ENCODE data around the gene LRRC8E. TPM values are rescaled to one million over a fixed set of nuclear protein-coding genes. Genes with fewer than 3 reads are reported as not detected.
A peak's percentile ranks its signal among the peaks of the same experiment; 100 is the strongest.

Gene LRRC8E
- total RNA-seq, 1 experiment from 2014 or later, result 18.1 TPM

DNA sequence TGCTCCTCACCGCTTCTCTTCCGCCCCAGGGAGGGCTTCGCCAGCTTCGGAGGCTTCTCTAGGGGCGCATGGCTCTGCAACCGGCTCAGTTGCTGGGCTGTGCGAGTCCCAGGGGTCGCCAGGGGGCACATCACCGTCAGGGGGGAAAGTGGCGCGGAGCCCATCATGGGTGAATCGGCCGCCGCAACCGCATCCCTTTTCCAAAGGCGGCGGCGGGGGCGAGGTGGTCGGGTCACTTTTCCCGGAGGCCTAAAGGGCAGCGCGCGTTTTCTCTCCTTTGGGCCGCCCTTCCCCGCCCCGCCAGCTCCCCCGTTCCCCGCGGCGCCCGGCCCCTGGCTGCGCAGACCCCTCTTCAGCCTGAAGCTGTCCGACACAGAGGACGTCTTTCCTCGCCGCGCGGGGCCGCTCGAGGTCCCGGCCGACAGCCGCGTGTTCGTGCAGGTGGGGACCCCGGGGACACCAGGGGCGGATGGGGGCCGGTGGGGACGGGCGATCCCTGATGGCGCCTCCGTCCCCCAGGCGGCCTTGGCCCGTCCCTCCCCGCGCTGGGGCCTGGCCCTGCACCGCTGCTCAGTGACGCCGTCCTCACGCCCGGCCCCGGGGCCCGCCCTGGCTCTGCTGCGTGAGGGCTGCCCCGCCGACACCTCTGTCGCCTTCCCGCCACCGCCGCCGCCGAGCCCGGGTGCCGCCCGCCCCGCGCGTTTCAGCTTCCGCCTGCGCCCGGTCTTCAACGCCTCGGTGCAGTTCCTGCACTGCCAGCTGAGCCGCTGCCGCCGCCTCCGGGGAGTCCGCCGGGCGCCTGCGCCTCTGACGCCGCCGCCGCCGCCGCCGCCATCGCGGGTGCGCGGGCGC is 28.0 kb downstream of the LRRC8E start (continued):
- TF ChIP-seq, protein P1, sequence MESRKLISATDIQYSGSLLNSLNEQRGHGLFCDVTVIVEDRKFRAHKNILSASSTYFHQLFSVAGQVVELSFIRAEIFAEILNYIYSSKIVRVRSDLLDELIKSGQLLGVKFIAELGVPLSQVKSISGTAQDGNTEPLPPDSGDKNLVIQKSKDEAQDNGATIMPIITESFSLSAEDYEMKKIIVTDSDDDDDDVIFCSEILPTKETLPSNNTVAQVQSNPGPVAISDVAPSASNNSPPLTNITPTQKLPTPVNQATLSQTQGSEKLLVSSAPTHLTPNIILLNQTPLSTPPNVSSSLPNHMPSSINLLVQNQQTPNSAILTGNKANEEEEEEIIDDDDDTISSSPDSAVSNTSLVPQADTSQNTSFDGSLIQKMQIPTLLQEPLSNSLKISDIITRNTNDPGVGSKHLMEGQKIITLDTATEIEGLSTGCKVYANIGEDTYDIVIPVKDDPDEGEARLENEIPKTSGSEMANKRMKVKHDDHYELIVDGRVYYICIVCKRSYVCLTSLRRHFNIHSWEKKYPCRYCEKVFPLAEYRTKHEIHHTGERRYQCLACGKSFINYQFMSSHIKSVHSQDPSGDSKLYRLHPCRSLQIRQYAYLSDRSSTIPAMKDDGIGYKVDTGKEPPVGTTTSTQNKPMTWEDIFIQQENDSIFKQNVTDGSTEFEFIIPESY (IDR thresholded peaks at IDR 0.05; ENCODE audit: extremely low read depth, insufficient replicate concordance, low read length), result no peak

DNA sequence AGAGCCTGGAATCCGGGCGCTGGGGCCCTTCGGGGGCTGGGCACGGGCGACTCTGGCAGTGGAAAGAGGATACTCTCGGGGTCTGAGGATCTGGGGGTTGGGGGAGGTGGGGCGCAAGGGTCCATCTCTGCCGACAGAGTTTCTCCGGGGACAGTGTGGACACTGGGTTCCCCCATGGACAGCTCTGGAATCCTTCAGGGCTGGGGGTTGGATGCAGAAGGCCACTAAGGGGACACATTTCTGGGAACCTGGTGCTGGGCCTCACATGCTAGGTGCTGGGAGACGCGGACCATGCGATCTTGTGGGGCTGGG is 28.6 kb downstream of the LRRC8E start:
- H3K4me2 ChIP-seq (ENCODE audit: low read length), result peak overlapping the region; percentile 91
- H3K9me2 ChIP-seq (ENCODE audit: insufficient read depth), result no peaks in the 10 kb centered on the region
- DNase-seq (ENCODE audit: low read depth, low spot score), result no peak
- no peaks in the 10 kb centered on the region for H4K20me1 ChIP-seq (ENCODE audit: insufficient read depth)
- H3K4me3 ChIP-seq (replicated peaks in 1 of 2; ENCODE audit: low read depth in 1 of 2, low read length in 2 of 2), result peak overlapping the region; percentile 66 to 74
- intact Hi-C loops (cut with micrococcal nuclease), result no loop called here
- H3K9ac ChIP-seq (ENCODE audit: low read length), result peak overlapping the region; percentile 89
- no peaks in the 10 kb centered on the region for H3K27me3 ChIP-seq (ENCODE audit: insufficient read depth, low read length)
- H3K27ac ChIP-seq (ENCODE audit: low read depth, low read length), result peak overlapping the region; percentile 89
- POLR2A ChIA-PET, result interaction anchor here (1.3 to 1.7 kb wide), 2 partner anchors 14 to 27 kb away, joined by 5 to 6 read pairs; partner anchors contain the start of genes MAP2K7 and TIMM44
- H3K79me2 ChIP-seq (ENCODE audit: insufficient read depth, low read length), result peaks cover 10% of the 10 kb centered on the region; the same call in 1 of the 2 replicates
- no peaks in the 10 kb centered on the region for H3K9me3 ChIP-seq (ENCODE audit: control insufficient read depth in 1 of 2, insufficient read depth in 1 of 2, low read depth in 1 of 2, low read length in 2 of 2)
- H2AFZ ChIP-seq (ENCODE audit: low read depth, low read length, poor library complexity, severe bottlenecking), result peak overlapping the region; percentile 14
- CTCF ChIA-PET, result interaction anchor here (1.0 to 1.3 kb wide), 2 partner anchors 13 to 86 kb away, joined by 4 to 6 read pairs; partner anchors contain the start of gene MAP2K7
- BruUV-seq (replicated peaks), result no TSS peak
- peaks cover 21 to 57% of the 10 kb centered on the region in 2 experiments; a peak in 3 of 4 replicates for H3K4me1 ChIP-seq (ENCODE audit: control insufficient read depth in 1 of 2, insufficient read depth in 2 of 2, low read length in 2 of 2)
- peaks cover 1 to 4% of the 10 kb centered on the region in 2 experiments; a peak in 3 of 4 replicates for H3K36me3 ChIP-seq (ENCODE audit: control insufficient read depth in 1 of 2, insufficient read depth in 2 of 2, low read length in 2 of 2)
- peak; percentile 0; the same call in 1 of the 2 replicates for ATAC-seq
- RAD21 ChIA-PET (ENCODE audit: low non-redundant PET in 1 of 2, low total read pairs in 2 of 2, uncharacterized antibody in 2 of 2, unreplicated experiment in 2 of 2), result no interaction called here
- TF ChIP-seq YY1 (IDR thresholded peaks at IDR 0.05; ENCODE audit: extremely low read depth, insufficient replicate concordance, low read depth, low read length), result no peak
- TF ChIP-seq JUND (IDR thresholded peaks at IDR 0.05), result no peak
- TF ChIP-seq, protein P1 (IDR thresholded peaks at IDR 0.05; ENCODE audit: extremely low read depth, insufficient replicate concordance, low read length), result no peak
- no peak for TF ChIP-seq SP1 (IDR thresholded peaks at IDR 0.05; ENCODE audit: low read depth)
- TF ChIP-seq EGR1 (IDR thresholded peaks at IDR 0.05; ENCODE audit: low read depth), result no peak
- TF ChIP-seq FOSL1 (IDR thresholded peaks at IDR 0.05; ENCODE audit: low read depth), result no peak
- TF ChIP-seq RAD21 (IDR thresholded peaks at IDR 0.05; ENCODE audit: low read depth), result no peak
- TF ChIP-seq, protein P2, sequence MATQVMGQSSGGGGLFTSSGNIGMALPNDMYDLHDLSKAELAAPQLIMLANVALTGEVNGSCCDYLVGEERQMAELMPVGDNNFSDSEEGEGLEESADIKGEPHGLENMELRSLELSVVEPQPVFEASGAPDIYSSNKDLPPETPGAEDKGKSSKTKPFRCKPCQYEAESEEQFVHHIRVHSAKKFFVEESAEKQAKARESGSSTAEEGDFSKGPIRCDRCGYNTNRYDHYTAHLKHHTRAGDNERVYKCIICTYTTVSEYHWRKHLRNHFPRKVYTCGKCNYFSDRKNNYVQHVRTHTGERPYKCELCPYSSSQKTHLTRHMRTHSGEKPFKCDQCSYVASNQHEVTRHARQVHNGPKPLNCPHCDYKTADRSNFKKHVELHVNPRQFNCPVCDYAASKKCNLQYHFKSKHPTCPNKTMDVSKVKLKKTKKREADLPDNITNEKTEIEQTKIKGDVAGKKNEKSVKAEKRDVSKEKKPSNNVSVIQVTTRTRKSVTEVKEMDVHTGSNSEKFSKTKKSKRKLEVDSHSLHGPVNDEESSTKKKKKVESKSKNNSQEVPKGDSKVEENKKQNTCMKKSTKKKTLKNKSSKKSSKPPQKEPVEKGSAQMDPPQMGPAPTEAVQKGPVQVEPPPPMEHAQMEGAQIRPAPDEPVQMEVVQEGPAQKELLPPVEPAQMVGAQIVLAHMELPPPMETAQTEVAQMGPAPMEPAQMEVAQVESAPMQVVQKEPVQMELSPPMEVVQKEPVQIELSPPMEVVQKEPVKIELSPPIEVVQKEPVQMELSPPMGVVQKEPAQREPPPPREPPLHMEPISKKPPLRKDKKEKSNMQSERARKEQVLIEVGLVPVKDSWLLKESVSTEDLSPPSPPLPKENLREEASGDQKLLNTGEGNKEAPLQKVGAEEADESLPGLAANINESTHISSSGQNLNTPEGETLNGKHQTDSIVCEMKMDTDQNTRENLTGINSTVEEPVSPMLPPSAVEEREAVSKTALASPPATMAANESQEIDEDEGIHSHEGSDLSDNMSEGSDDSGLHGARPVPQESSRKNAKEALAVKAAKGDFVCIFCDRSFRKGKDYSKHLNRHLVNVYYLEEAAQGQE (IDR thresholded peaks at IDR 0.05; ENCODE audit: low read depth), result no peak
- no peak for TF ChIP-seq POLR2AphosphoS5 (IDR thresholded peaks at IDR 0.05; ENCODE audit: low read depth, low read length)
- no peak for TF ChIP-seq TCF7L2 (IDR thresholded peaks at IDR 0.05; ENCODE audit: borderline replicate concordance, extremely low read depth, insufficient read depth, insufficient read length)
- TF ChIP-seq, protein P3, sequence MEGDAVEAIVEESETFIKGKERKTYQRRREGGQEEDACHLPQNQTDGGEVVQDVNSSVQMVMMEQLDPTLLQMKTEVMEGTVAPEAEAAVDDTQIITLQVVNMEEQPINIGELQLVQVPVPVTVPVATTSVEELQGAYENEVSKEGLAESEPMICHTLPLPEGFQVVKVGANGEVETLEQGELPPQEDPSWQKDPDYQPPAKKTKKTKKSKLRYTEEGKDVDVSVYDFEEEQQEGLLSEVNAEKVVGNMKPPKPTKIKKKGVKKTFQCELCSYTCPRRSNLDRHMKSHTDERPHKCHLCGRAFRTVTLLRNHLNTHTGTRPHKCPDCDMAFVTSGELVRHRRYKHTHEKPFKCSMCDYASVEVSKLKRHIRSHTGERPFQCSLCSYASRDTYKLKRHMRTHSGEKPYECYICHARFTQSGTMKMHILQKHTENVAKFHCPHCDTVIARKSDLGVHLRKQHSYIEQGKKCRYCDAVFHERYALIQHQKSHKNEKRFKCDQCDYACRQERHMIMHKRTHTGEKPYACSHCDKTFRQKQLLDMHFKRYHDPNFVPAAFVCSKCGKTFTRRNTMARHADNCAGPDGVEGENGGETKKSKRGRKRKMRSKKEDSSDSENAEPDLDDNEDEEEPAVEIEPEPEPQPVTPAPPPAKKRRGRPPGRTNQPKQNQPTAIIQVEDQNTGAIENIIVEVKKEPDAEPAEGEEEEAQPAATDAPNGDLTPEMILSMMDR (IDR thresholded peaks at IDR 0.05 in 2 of 3, conservative IDR thresholded peaks at IDR 0.05 in 1 of 3; ENCODE audit: borderline replicate concordance in 1 of 3, insufficient read depth in 1 of 3, low read depth in 2 of 3, low read length in 2 of 3), result no peak
- TF ChIP-seq SRF (IDR thresholded peaks at IDR 0.05; ENCODE audit: low read depth), result no peak

Measured in HCT116 (cell line).